OCI-LY7 (cell line): ENCODE data around the gene KRTAP10-5.

Source experiments
- CTCF ChIP-seq: fragments of 200-600 bp; sonication (generic); conservative IDR thresholded peaks from 2 replicates; pipeline ENCODE4 v1.5.1; 2014; ENCODE audit warnings: mild to moderate bottlenecking, antibody characterized with exemption, low read length, moderate library complexity, mixed read lengths
- EZH2phosphoT487 ChIP-seq: fragments of 200-600 bp; sonication (generic); IDR thresholded peaks from 2 replicates; pipeline ENCODE4 v1.6.1; 2018; ENCODE audit warnings: low read depth, borderline replicate concordance, mild to moderate bottlenecking, mixed run types, antibody characterized with exemption, low read length, moderate library complexity, mixed read lengths

GRCh38 chr21:44593598-44594405 lies 13.4 kb upstream of the KRTAP10-5 start:
- TF ChIP-seq CTCF: no peak
- no peak for TF ChIP-seq EZH2phosphoT487
